HepG2 (cell line): Measurements from ENCODE around the gene SCYGR8. TPM values are rescaled to one million over a fixed set of nuclear protein-coding genes. Genes with fewer than 3 reads are reported as not detected.
A peak's percentile ranks its signal among the peaks of the same experiment; 100 is the strongest.

Source experiments
- ATAC-seq: fragments of 200-7000 bp; cut with Tn5 transposase; 3 replicates; pipeline ENCODE4 v1.9.1; 2020; ENCODE audit warnings: mild to moderate bottlenecking, moderate library complexity
- BruUV-seq: library from RNA; stranded (reverse); fragments of 400-500 nt; replicated peaks from 2 replicates; lab custom pipeline; 2021; lab: Mats Ljungman, UMichigan
- CTCF ChIA-PET: fragments of 300-600 bp; formaldehyde crosslinking; extraction: SDS; loops from one replicate; lab custom pipeline; 2021; ENCODE audit warnings: low total read pairs, inconsistent platforms, low intra/inter-chr PET ratio; lab: Yijun Ruan, JAX
- POLR2A ChIA-PET: fragments of 350-600 bp; sonication (Branson Sonifier 250); formaldehyde crosslinking; loops from one replicate; lab custom pipeline; 2020; ENCODE audit warnings: antibody characterized with exemption, inconsistent platforms; lab: Yijun Ruan, JAX
- DNase-seq: peaks from one replicate; pipeline ENCODE4 v3.0.0-alpha.2; 2015; ENCODE audit warnings: low spot score
- FAIRE-seq: peaks from 3 replicates; lab custom pipeline; 2011; peaks lifted over from hg19 to GRCh38; lab: Jason Lieb, UNC
- H2AFZ ChIP-seq: one replicate; pipeline ENCODE4 v1.6.1; 2011; ENCODE audit warnings: low read length, inconsistent platforms
- H3K27ac ChIP-seq: fragments of 300-600 bp; 3 replicates; pipeline ENCODE4 v1.8.0; 2011; ENCODE audit warnings: mixed run types, mild to moderate bottlenecking, mixed read lengths, low read length, inconsistent platforms; ENCODE audit not compliant: insufficient read depth; ENCODE audit errors: extremely low read length
- H3K27me3 ChIP-seq, 2 experiments: fragments of 200-600 bp in 1 of 2; 2 replicates in 1 of 2; 3 replicates in 1 of 2; pipeline versions ENCODE4 v1.6.0 to v1.8.0; 2011; ENCODE audit warnings: low read length in 2 of 2, mild to moderate bottlenecking in 2 of 2, moderate library complexity in 2 of 2, inconsistent platforms in 1 of 2; ENCODE audit not compliant: insufficient read depth in 2 of 2, control insufficient read depth in 1 of 2
- H3K36me3 ChIP-seq, 2 experiments: fragments of 200-600 bp in 1 of 2; replicated peaks in 1 of 2; 2 replicates in 1 of 2; 3 replicates in 1 of 2; pipeline versions ENCODE4 v1.5.1 to v1.8.0; 2011; ENCODE audit warnings: low read length in 2 of 2, inconsistent platforms in 1 of 2; ENCODE audit not compliant: insufficient read depth in 2 of 2, control insufficient read depth in 1 of 2
- H3K4me1 ChIP-seq: 2 replicates; pipeline ENCODE4 v1.5.1; 2012; ENCODE audit warnings: low read length, inconsistent platforms; ENCODE audit not compliant: insufficient read depth
- H3K4me2 ChIP-seq: 2 replicates; pipeline ENCODE4 v1.6.0; 2011; ENCODE audit warnings: low read depth, low read length, inconsistent platforms
- H3K4me3 ChIP-seq, 3 experiments: fragments of 200-600 bp in 1 of 3; sonication (generic), shearing (Covaris generic) in 1 of 3; replicated peaks in 1 of 3; 2 replicates each; pipeline ENCODE4 v1.5.1; 2011 to 2016; ENCODE audit warnings: low read length in 3 of 3, inconsistent platforms in 2 of 3, low read depth in 2 of 3, mild to moderate bottlenecking in 2 of 3, control low read depth in 1 of 3, mixed read lengths in 1 of 3; ENCODE audit not compliant: insufficient read depth in 1 of 3
- H3K79me2 ChIP-seq: one replicate; pipeline ENCODE4 v1.6.1; 2011; ENCODE audit warnings: low read length, inconsistent platforms; ENCODE audit not compliant: insufficient read depth
- H3K9ac ChIP-seq: 2 replicates; pipeline ENCODE4 v1.6.0; 2011; ENCODE audit warnings: mild to moderate bottlenecking, low read depth, low read length, inconsistent platforms; ENCODE audit not compliant: insufficient read depth
- H3K9me3 ChIP-seq: 2 replicates; pipeline ENCODE4 v1.5.1; 2012; ENCODE audit warnings: mild to moderate bottlenecking, low read length
- H4K20me1 ChIP-seq: 2 replicates; pipeline ENCODE4 v1.6.0; 2011; ENCODE audit warnings: inconsistent platforms, mild to moderate bottlenecking, low read length, moderate library complexity; ENCODE audit not compliant: insufficient read depth
- FOXA1 ChIP-seq, 2 experiments: fragments of 450-650 bp in 1 of 2; sonication (generic) in 1 of 2; formaldehyde crosslinking in 1 of 2; IDR thresholded peaks; 2 replicates each; pipeline versions ENCODE4 v1.4.0 to v1.6.1; 2016 to 2020; ENCODE audit warnings: missing genetic modification reagents in 1 of 2
- ISL2 ChIP-seq: sonication (generic); formaldehyde crosslinking; IDR thresholded peaks from 2 replicates; pipeline ENCODE4 v1.5.0; 2020; ENCODE audit warnings: missing genetic modification reagents
- MTF2 ChIP-seq: sonication (generic); formaldehyde crosslinking; IDR thresholded peaks from 2 replicates; pipeline ENCODE4 v1.5.0; 2020; ENCODE audit warnings: missing genetic modification reagents, borderline replicate concordance
- NR2C2 ChIP-seq: sonication (generic); formaldehyde crosslinking; IDR thresholded peaks from 2 replicates; pipeline ENCODE4 v1.4.0; 2020; ENCODE audit warnings: missing genetic modification reagents, mild to moderate bottlenecking, moderate library complexity, borderline replicate concordance
- RNF2 ChIP-seq: fragments of 450-650 bp; conservative IDR thresholded peaks from 2 replicates; pipeline ENCODE4 v1.6.1; 2016; ENCODE audit warnings: low read depth
- TEAD3 ChIP-seq: optimal IDR thresholded peaks from 2 replicates; pipeline ENCODE3; 2016; ENCODE audit warnings: borderline replicate concordance
- ZBTB14 ChIP-seq: sonication (generic); formaldehyde crosslinking; IDR thresholded peaks from 2 replicates; pipeline ENCODE4 v1.4.0; 2020; ENCODE audit warnings: missing genetic modification reagents
- ZNF205 ChIP-seq: IDR thresholded peaks from 2 replicates; pipeline ENCODE4 v1.6.1; 2018; ENCODE audit warnings: missing biosample characterization, missing genetic modification reagents
- ZSCAN25 ChIP-seq: sonication (generic); formaldehyde crosslinking; IDR thresholded peaks from 2 replicates; pipeline ENCODE4 v1.8.0; 2022; ENCODE audit warnings: mild to moderate bottlenecking, missing genetic modification reagents
- WGBS: methylation state at CpG from one replicate; pipeline ENCODE4 v1.1.6; 2017; ENCODE audit warnings: low lambda C conversion rate; 5-methylcytosine and 5-hydroxymethylcytosine counted together
- in situ Hi-C: cut with HindIII; loops from 2 replicates; pipeline ENCODE4 v1.10.0; 2017; ENCODE audit warnings: low pct_unique_long_range_greater_than_20kb; ENCODE audit not compliant: extremely low pct_ligation_motif_present
- intact Hi-C: fragments of 100-400 bp; cut with micrococcal nuclease; formaldehyde crosslinking; loops from one replicate; pipeline ENCODE4 v1.10.0; 2022; ENCODE audit not compliant: unreplicated experiment
- polyA plus RNA-seq, 8 experiments: library from polyadenylated mRNA; depleted of rRNA in 3 of 8; stranded (reverse) in 7 of 8; unstranded in 1 of 8; fragments of >200 nt; fragmentation: Illumina TruSeq in 4 of 8; extraction: Trizol in 4 of 8; gene quantifications; 2 replicates each; pipeline versions ENCODE4 v1.2.1 to v1.2.3, GENCODE V29; 2011 to 2016; ENCODE audit warnings: low read depth in 4 of 8, missing spikeins in 1 of 8, mixed read lengths in 1 of 8; ENCODE audit not compliant: insufficient read depth in 1 of 8
- total RNA-seq, 5 experiments: library from RNA; depleted of rRNA; stranded (reverse); fragments of >200 nt; fragmentation: Illumina TruSeq; extraction: Trizol; gene quantifications; 2 replicates each; pipeline ENCODE4 v1.2.3, GENCODE V29; 2016; ENCODE audit warnings: low read depth in 1 of 5
- TF ChIP-seq, protein P1 (sequence below): sonication (generic); formaldehyde crosslinking; IDR thresholded peaks from 2 replicates; pipeline ENCODE4 v1.5.1; 2020; ENCODE audit warnings: mild to moderate bottlenecking, moderate library complexity, missing genetic modification reagents

Gene SCYGR8
- total and polyA plus RNA-seq, 2 of the 13 experiments (the other 11 are each of a cell fraction or from before 2014, with no cell fraction given): not detected

- WGBS: 32% methylated on average over 2 of the region's 2 CpGs
- intact Hi-C loops: no loop called here
- ATAC-seq (peak; percentile 49), DNase-seq (no peak), FAIRE-seq (no peak)
- TF ChIP-seq NR2C2 (no peak), TEAD3 (CRISPR knock-in tag) (peak; percentile 4)
- Histone ChIP-seq H4K20me1 (no peaks in the 10 kb centered on the region), H3K4me1 (peaks cover 62% of the 10 kb centered on the region), H3K36me3 (no peaks in the 10 kb centered on the region), H3K27me3 (peaks cover 0 to 2% of the 10 kb centered on the region in 2 experiments; a peak in 1 of 5 replicates), H3K79me2 (no peaks in the 10 kb centered on the region), H3K27ac (no peak overlapping the region), H3K9ac (no peak overlapping the region), H3K4me2 (peak overlapping the region; percentile 53), H3K4me3 (no peak overlapping the region), H2AFZ (peak overlapping the region; percentile 24), H3K9me3 (no peaks in the 10 kb centered on the region)
- no TSS peak for BruUV-seq
- ChIA-PET CTCF (interaction anchor here (3.1 kb wide), 1 partner anchor 89 kb away, joined by 17 read pairs; no protein-coding TSS in a partner anchor), POLR2A (no interaction called here)
- in situ Hi-C loops: no loop called here
Measured at GRCh38 chr2:227772932-227773331, 27.2 kb downstream of the SCYGR8 start.

DNA sequence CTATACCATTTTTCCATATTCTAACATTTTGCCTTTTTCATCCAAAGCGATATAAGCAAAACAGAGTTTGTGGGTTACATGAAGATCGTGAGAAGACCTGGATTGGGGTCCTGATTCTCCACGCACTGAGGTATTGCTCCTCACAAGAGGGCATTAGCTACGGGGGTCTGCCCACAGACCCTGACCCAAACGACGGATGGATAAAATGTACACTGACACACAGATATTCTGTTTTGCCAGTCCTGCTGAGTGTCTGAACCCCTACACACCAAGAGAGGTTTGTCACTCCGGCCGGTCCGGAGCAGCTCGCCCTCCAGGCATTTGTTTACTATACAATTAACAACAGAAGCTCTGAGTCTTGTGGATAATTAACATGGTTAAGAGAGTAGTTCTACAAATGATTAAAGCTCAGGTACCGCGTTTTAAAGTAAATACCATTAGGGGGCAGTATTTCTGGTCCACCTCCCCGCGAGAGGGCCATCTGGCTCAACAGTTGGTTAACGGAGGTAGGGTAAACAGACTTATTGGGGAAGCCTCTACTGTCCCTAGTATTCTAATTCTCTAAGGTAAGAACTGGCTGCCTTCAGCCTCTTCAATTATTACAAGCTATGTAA is 28.4 kb downstream of the SCYGR8 start:
- Histone ChIP-seq H3K4me1 (peaks cover 59% of the 10 kb centered on the region), H2AFZ (peak overlapping the region; percentile 25), H3K9ac (peak overlapping the region; percentile 46; the same call in 1 of the 2 replicates), H3K4me3 (peak overlapping the region in 2 of 3 experiments; percentile 37 to 47; a peak in 3 of 6 replicates), H4K20me1 (no peaks in the 10 kb centered on the region), H3K27ac (no peak overlapping the region), H3K9me3 (no peaks in the 10 kb centered on the region), H3K79me2 (no peaks in the 10 kb centered on the region), H3K4me2 (peak overlapping the region; percentile 78), H3K27me3 (peaks cover 0 to 2% of the 10 kb centered on the region in 2 experiments; a peak in 1 of 5 replicates), H3K36me3 (no peaks in the 10 kb centered on the region)
- DNase-seq: peak; percentile 69
- in situ Hi-C loops (no loop called here), intact Hi-C loops (loop anchor here (1.0 kb wide), 3 partner anchors 39 to 110 kb away; partner anchors contain the start of gene CCL20)
- BruUV-seq: no TSS peak
- POLR2A ChIA-PET: interaction anchor here (1.0 to 1.5 kb wide), 3 partner anchors 39 to 44 kb away, joined by 4 to 10 read pairs (median 6); partner anchors contain the start of gene CCL20
- WGBS: 11% methylated on average over 15 of the region's 15 CpGs
- no peak for FAIRE-seq
- CTCF ChIA-PET: interaction anchor here (1.0 to 3.1 kb wide), 4 partner anchors 88 to 884 kb away, joined by 3 to 17 read pairs (median 10); no protein-coding TSS in a partner anchor
- peak; percentile 96 for ATAC-seq
- TF ChIP-seq RNF2 (no peak), ZNF205 (0 out of 2 replicates have a peak, but pooled peaks have one; percentile 43), ISL2 (CRISPR knock-in tag) (0 out of 2 replicates have a peak, but pooled peaks have one; percentile 40), ZSCAN25 (CRISPR knock-in tag) (0 out of 2 replicates have a peak, but pooled peaks have one; percentile 44), MTF2 (CRISPR knock-in tag) (peak; percentile 66; the same call in 1 of the 2 replicates), ZBTB14 (CRISPR knock-in tag) (no peak), FOXA1 (IDR thresholded peaks at IDR 0.05) (no peak), FOXA1 (CRISPR knock-in tag; IDR thresholded peaks at IDR 0.05) (peak; percentile 68)
- TF ChIP-seq, protein P1, sequence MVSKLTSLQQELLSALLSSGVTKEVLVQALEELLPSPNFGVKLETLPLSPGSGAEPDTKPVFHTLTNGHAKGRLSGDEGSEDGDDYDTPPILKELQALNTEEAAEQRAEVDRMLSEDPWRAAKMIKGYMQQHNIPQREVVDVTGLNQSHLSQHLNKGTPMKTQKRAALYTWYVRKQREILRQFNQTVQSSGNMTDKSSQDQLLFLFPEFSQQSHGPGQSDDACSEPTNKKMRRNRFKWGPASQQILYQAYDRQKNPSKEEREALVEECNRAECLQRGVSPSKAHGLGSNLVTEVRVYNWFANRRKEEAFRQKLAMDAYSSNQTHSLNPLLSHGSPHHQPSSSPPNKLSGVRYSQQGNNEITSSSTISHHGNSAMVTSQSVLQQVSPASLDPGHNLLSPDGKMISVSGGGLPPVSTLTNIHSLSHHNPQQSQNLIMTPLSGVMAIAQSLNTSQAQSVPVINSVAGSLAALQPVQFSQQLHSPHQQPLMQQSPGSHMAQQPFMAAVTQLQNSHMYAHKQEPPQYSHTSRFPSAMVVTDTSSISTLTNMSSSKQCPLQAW: 0 out of 2 replicates have a peak, but pooled peaks have one; percentile 18
